Measurements from ENCODE around the gene MACROD1. TPM values are rescaled to one million over a fixed set of nuclear protein-coding genes. Genes with fewer than 3 reads are reported as not detected.

The MACROD1 gene
- total RNA-seq, 1 donor from 2014 or later, result 12.3 TPM

GRCh38 chr11:64208086-64208795 lies 42.3 kb upstream of the MACROD1 start:
- TF ChIP-seq CTCF (IDR thresholded peaks at IDR 0.05; ENCODE audit: insufficient read depth, low read length, poor library complexity, severe bottlenecking), result no peak
- DNase-seq (ENCODE audit: low read depth), result no peak
- no peaks in the 10 kb centered on the region for H3K27me3 ChIP-seq (ENCODE audit: control insufficient read depth, insufficient read depth, low read length)
- peaks cover 2% of the 10 kb centered on the region for H3K36me3 ChIP-seq (ENCODE audit: control insufficient read depth, insufficient read depth, low read length)
- no peak overlapping the region for H3K4me3 ChIP-seq (ENCODE audit: low read depth, low read length)

GRCh38 chr11:64207256-64208085 lies 41.6 kb upstream of the MACROD1 start:
- H3K4me3 ChIP-seq (ENCODE audit: low read depth, low read length), result no peak overlapping the region
- TF ChIP-seq CTCF (IDR thresholded peaks at IDR 0.05; ENCODE audit: insufficient read depth, low read length, poor library complexity, severe bottlenecking), result no peak
- H3K27me3 ChIP-seq (ENCODE audit: control insufficient read depth, insufficient read depth, low read length), result no peaks in the 10 kb centered on the region
- DNase-seq (ENCODE audit: low read depth), result no peak
- peaks cover 2% of the 10 kb centered on the region for H3K36me3 ChIP-seq (ENCODE audit: control insufficient read depth, insufficient read depth, low read length)

GRCh38 chr11:64206457-64207255 lies 40.7 kb upstream of the MACROD1 start, which contains the start of gene FERMT3:
TSS of gene FERMT3 (plus strand) at chr11:64206721. CDS start at chr11:64207365, 644 bp downstream.
- DNase-seq (ENCODE audit: low read depth), result no peak
- no peak within 1 kb of the TSS for H3K4me3 ChIP-seq (ENCODE audit: low read depth, low read length)
- peaks cover 2% of the 10 kb centered on the region for H3K36me3 ChIP-seq (ENCODE audit: control insufficient read depth, insufficient read depth, low read length)

GRCh38 chr11:64204464-64204989 lies 38.6 kb upstream of the MACROD1 start:
- Histone ChIP-seq H3K4me3 (ENCODE audit: low read depth, low read length) (no peak overlapping the region), H3K27me3 (ENCODE audit: control insufficient read depth, insufficient read depth, low read length) (no peaks in the 10 kb centered on the region), H3K36me3 (ENCODE audit: control insufficient read depth, insufficient read depth, low read length) (peaks cover 2% of the 10 kb centered on the region)
- DNase-seq (ENCODE audit: low read depth), result peak; percentile 69
- TF ChIP-seq CTCF (IDR thresholded peaks at IDR 0.05; ENCODE audit: insufficient read depth, low read length, poor library complexity, severe bottlenecking), result peak; percentile 77

More at GRCh38 chr11:64206457-64207255, 40.7 kb upstream of the MACROD1 start, which contains the start of gene FERMT3:
- no peak for TF ChIP-seq CTCF (IDR thresholded peaks at IDR 0.05; ENCODE audit: insufficient read depth, low read length, poor library complexity, severe bottlenecking)
- no peaks in the 10 kb centered on the region for H3K27me3 ChIP-seq (ENCODE audit: control insufficient read depth, insufficient read depth, low read length)

- Histone ChIP-seq H3K27me3 (ENCODE audit: control insufficient read depth, insufficient read depth, low read length) (no peaks in the 10 kb centered on the region), H3K36me3 (ENCODE audit: control insufficient read depth, insufficient read depth, low read length) (peaks cover 2% of the 10 kb centered on the region), H3K4me3 (ENCODE audit: low read depth, low read length) (no peak overlapping the region)
- no peak for TF ChIP-seq CTCF (IDR thresholded peaks at IDR 0.05; ENCODE audit: insufficient read depth, low read length, poor library complexity, severe bottlenecking)
- no peak for DNase-seq (ENCODE audit: low read depth)
These were observed 38.1 kb upstream of the MACROD1 start for GRCh38 chr11:64204080-64204440.

Data from kidney epithelial cell (primary cell).